GM23338 (cell line): Measurements from ENCODE around the gene PROB1. TPM values are rescaled to one million over a fixed set of nuclear protein-coding genes. Genes with fewer than 3 reads are reported as not detected.

Experiments
- ATAC-seq: fragments of 200-7000 bp; cut with Tn5 transposase; 3 replicates; pipeline ENCODE4 v1.9.1; 2020
- DNase-seq: peaks from one replicate; pipeline ENCODE4 v3.0.0-alpha.2; 2015; ENCODE audit warnings: low spot score
- H2AFZ ChIP-seq: fragments of 200-600 bp; sonication (generic); 2 replicates; pipeline ENCODE4 v1.8.0; 2016; ENCODE audit warnings: antibody characterized with exemption, mild to moderate bottlenecking, moderate library complexity
- H3F3A ChIP-seq: fragments of 200-600 bp; sonication (generic); replicated peaks from 2 replicates; pipeline ENCODE4 v1.8.0; 2017; ENCODE audit warnings: antibody characterized with exemption, mixed run types, low read depth
- H3K27ac ChIP-seq: fragments of 200-600 bp; sonication (generic); 2 replicates; pipeline ENCODE4 v1.6.1; 2016; ENCODE audit warnings: low read depth
- H3K27me3 ChIP-seq: fragments of 200-600 bp; sonication (generic); 2 replicates; pipeline ENCODE4 v1.8.0; 2016; ENCODE audit warnings: mild to moderate bottlenecking, mixed run types, moderate library complexity; ENCODE audit not compliant: insufficient read depth
- H3K36me3 ChIP-seq: fragments of 200-600 bp; sonication (generic); 2 replicates; pipeline ENCODE4 v1.8.0; 2016; ENCODE audit warnings: mild to moderate bottlenecking; ENCODE audit not compliant: insufficient read depth
- H3K4me1 ChIP-seq: fragments of 200-600 bp; sonication (generic); 2 replicates; pipeline ENCODE4 v1.8.0; 2016; ENCODE audit warnings: mild to moderate bottlenecking, moderate library complexity; ENCODE audit not compliant: insufficient read depth
- H3K4me2 ChIP-seq: fragments of 200-600 bp; sonication (generic); 2 replicates; pipeline ENCODE4 v1.7.1; 2017; ENCODE audit warnings: mixed run types
- H3K4me3 ChIP-seq: fragments of 200-600 bp; sonication (generic); 2 replicates; pipeline ENCODE4 v1.6.1; 2016; ENCODE audit warnings: mixed run types
- H3K79me2 ChIP-seq: fragments of 200-600 bp; sonication (generic); replicated peaks from 2 replicates; pipeline ENCODE4 v1.8.0; 2017; ENCODE audit warnings: mild to moderate bottlenecking; ENCODE audit not compliant: insufficient read depth
- H3K9me2 ChIP-seq: fragments of 200-600 bp; sonication (generic); 2 replicates; pipeline ENCODE4 v1.8.0; 2017; ENCODE audit not compliant: insufficient read depth
- H4K20me1 ChIP-seq: fragments of 200-600 bp; sonication (generic); replicated peaks from 2 replicates; pipeline ENCODE4 v1.8.0; 2017; ENCODE audit warnings: mild to moderate bottlenecking; ENCODE audit not compliant: insufficient read depth
- H3K27ac Mint-ChIP-seq: 2 replicates; pipeline ENCODE4 v1.8.0; 2020; ENCODE audit warnings: inconsistent platforms, mild to moderate bottlenecking, moderate library complexity, mixed read lengths
- H3K27me3 Mint-ChIP-seq: 3 replicates; pipeline ENCODE4 v1.8.0; 2022; ENCODE audit warnings: low read depth, mild to moderate bottlenecking, moderate library complexity, mixed read lengths, inconsistent platforms; ENCODE audit not compliant: insufficient read depth, poor library complexity
- H3K36me3 Mint-ChIP-seq: 3 replicates; pipeline ENCODE4 v1.8.0; 2021; ENCODE audit warnings: low read depth, mild to moderate bottlenecking, inconsistent platforms, moderate library complexity, mixed read lengths
- H3K4me1 Mint-ChIP-seq: 3 replicates; pipeline ENCODE4 v1.8.0; 2020; ENCODE audit warnings: mild to moderate bottlenecking, inconsistent platforms, mixed read lengths
- H3K4me3 Mint-ChIP-seq: 3 replicates; pipeline ENCODE4 v1.8.0; 2021; ENCODE audit warnings: moderate library complexity, mild to moderate bottlenecking, inconsistent platforms, mixed read lengths
- H3K9me3 Mint-ChIP-seq: 3 replicates; pipeline ENCODE4 v1.8.0; 2020; ENCODE audit warnings: moderate library complexity, mild to moderate bottlenecking, inconsistent platforms, mixed read lengths
- CREB1 ChIP-seq: fragments of 250-450 bp; sonication (Bioruptor Pico); IDR thresholded peaks from 2 replicates; pipeline ENCODE4 v1.5.0; 2020; ENCODE audit warnings: low read depth, mild to moderate bottlenecking, moderate library complexity
- JUNB ChIP-seq: IDR thresholded peaks from one replicate; pipeline ENCODE4 v1.6.1; 2016; ENCODE audit warnings: antibody characterized with exemption; ENCODE audit not compliant: unreplicated experiment
- NANOG ChIP-seq: IDR thresholded peaks from 2 replicates; pipeline ENCODE4 v1.6.1; 2016; ENCODE audit warnings: antibody characterized with exemption, borderline replicate concordance
- REST ChIP-seq: IDR thresholded peaks from one replicate; pipeline ENCODE4 v1.6.1; 2018; ENCODE audit warnings: antibody characterized with exemption; ENCODE audit not compliant: unreplicated experiment
- STAT1 ChIP-seq: IDR thresholded peaks from one replicate; pipeline ENCODE4 v1.6.1; 2016; ENCODE audit warnings: antibody characterized with exemption; ENCODE audit not compliant: unreplicated experiment
- ZNF114 ChIP-seq: fragments of 250-450 bp; sonication (Bioruptor Pico); IDR thresholded peaks from 2 replicates; pipeline ENCODE4 v1.5.0; 2020; ENCODE audit warnings: mild to moderate bottlenecking, moderate library complexity
- ZNF462 ChIP-seq: fragments of 250-450 bp; sonication (Bioruptor Pico); IDR thresholded peaks from 2 replicates; pipeline ENCODE4 v1.5.0; 2020; ENCODE audit warnings: mild to moderate bottlenecking, moderate library complexity
- polyA plus RNA-seq: library from polyadenylated mRNA; unstranded; fragments of >200 nt; fragmentation: Nextera tagmentation; extraction: Ambion mirVana; gene quantifications from 2 replicates; pipeline ENCODE4 v1.2.1, GENCODE V29; 2016
- total RNA-seq: library from RNA; depleted of rRNA; stranded (reverse); fragments of >200 nt; shearing (Covaris generic); gene quantifications from 2 replicates; pipeline ENCODE4 v1.2.3, GENCODE V29; 2014
- TF ChIP-seq, protein P1 (sequence below), 2 experiments: fragments of 200-600 bp in 1 of 2; sonication (generic) in 1 of 2; conservative IDR thresholded peaks; 2 replicates each; pipeline versions ENCODE4 v1.5.1 to v1.6.1; 2016 to 2017; ENCODE audit warnings: antibody characterized with exemption in 2 of 2, low read depth in 2 of 2, mild to moderate bottlenecking in 2 of 2, moderate library complexity in 1 of 2

The PROB1 gene
- total and polyA plus RNA-seq, 2 experiments from 2014 or later = 0.73 to 2.7 TPM

DNA sequence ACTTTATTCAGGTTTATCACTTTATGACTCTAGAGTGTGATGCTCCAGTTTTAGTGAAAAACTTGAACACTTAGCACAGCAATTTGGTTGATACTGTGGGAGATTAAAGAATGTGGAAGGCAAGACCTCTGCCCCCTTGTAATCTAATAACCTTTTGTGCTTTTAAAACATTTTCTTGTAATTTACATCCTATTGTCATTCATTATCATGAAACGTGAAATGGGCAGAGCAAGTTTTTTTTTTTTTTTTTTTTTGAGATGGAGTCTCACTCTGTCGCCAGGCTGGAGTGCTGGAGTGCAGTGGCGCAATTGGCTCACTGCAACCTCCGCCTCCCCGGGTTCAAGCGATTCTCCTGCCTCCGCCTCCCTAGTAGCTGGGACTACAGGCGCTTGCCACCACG, 51.4 kb downstream of the PROB1 start (continued):
- TF ChIP-seq, protein P1, sequence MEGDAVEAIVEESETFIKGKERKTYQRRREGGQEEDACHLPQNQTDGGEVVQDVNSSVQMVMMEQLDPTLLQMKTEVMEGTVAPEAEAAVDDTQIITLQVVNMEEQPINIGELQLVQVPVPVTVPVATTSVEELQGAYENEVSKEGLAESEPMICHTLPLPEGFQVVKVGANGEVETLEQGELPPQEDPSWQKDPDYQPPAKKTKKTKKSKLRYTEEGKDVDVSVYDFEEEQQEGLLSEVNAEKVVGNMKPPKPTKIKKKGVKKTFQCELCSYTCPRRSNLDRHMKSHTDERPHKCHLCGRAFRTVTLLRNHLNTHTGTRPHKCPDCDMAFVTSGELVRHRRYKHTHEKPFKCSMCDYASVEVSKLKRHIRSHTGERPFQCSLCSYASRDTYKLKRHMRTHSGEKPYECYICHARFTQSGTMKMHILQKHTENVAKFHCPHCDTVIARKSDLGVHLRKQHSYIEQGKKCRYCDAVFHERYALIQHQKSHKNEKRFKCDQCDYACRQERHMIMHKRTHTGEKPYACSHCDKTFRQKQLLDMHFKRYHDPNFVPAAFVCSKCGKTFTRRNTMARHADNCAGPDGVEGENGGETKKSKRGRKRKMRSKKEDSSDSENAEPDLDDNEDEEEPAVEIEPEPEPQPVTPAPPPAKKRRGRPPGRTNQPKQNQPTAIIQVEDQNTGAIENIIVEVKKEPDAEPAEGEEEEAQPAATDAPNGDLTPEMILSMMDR (conservative IDR thresholded peaks at IDR 0.05; ENCODE audit: low read depth in 2 of 2) = no peak
- TF ChIP-seq REST (no peak), ZNF114 (no peak), NANOG (no peak)

GRCh38 chr5:139342423-139342723, 52.5 kb downstream of the PROB1 start:
- no peak for ATAC-seq
- Histone ChIP-seq H3K27me3 (no peaks in the 10 kb centered on the region), H3K36me3 (peaks cover 11% of the 10 kb centered on the region), H3F3A (peaks cover 7% of the 10 kb centered on the region; the same call in 1 of the 2 replicates), H2AFZ (no peak overlapping the region), H3K9me2 (peaks cover 4% of the 10 kb centered on the region; the same call in 1 of the 2 replicates), H3K4me2 (peak overlapping the region; percentile 97), H3K4me1 (peaks cover 8% of the 10 kb centered on the region), H3K4me3 (peak overlapping the region; percentile 90), H3K27ac (peak overlapping the region; percentile 98), H4K20me1 (peaks cover 43% of the 10 kb centered on the region), H3K79me2 (peaks cover 51% of the 10 kb centered on the region)
- DNase-seq = no peak
- H3K27me3 Mint-ChIP-seq = peaks cover 20% of the 10 kb centered on the region
- H3K36me3 Mint-ChIP-seq = peaks cover 36% of the 10 kb centered on the region
- H3K4me1 Mint-ChIP-seq = peaks cover 23% of the 10 kb centered on the region
- H3K4me3 Mint-ChIP-seq = peak overlapping the region; percentile 99
- no peaks in the 10 kb centered on the region; the same call in 2 of the 3 replicates for H3K9me3 Mint-ChIP-seq
- H3K27ac Mint-ChIP-seq = peak overlapping the region; percentile 100
- no peak for TF ChIP-seq ZNF462
- TF ChIP-seq NANOG = no peak
- TF ChIP-seq, protein P1 (conservative IDR thresholded peaks at IDR 0.05; ENCODE audit: low read depth in 2 of 2) = no peak
- no peak for TF ChIP-seq CREB1 (CRISPR knock-in tag)
- no peak for TF ChIP-seq JUNB
- no peak for TF ChIP-seq STAT1
